ENCODE results near the gene MX1. TPM values are rescaled to one million over a fixed set of nuclear protein-coding genes. Genes with fewer than 3 reads are reported as not detected.

The MX1 gene
- total RNA-seq, 2 donors from 2014 or later = 7.3 to 17.7 TPM

DNA sequence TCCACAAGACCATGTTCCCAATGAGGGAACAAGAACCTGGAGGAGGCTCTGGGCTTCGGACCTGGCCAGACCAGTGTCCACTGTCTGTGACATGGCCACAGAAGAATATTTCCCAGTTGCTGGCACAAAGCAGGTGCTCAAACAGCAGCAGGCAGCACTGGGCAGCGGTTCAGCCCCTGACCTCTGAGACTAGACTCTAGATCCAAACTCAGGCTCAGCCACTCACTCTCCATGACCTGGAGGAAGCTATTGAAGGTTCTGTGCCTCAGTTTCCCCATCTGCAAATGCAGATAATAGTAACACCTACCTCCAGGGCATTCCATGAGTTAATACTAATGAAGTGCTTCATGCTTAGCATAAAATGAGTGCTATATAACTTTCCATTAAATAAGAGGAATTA, 73.9 kb downstream of the MX1 start:
- peak overlapping the region; percentile 94 for H3K27ac ChIP-seq
- TF ChIP-seq, protein P1, sequence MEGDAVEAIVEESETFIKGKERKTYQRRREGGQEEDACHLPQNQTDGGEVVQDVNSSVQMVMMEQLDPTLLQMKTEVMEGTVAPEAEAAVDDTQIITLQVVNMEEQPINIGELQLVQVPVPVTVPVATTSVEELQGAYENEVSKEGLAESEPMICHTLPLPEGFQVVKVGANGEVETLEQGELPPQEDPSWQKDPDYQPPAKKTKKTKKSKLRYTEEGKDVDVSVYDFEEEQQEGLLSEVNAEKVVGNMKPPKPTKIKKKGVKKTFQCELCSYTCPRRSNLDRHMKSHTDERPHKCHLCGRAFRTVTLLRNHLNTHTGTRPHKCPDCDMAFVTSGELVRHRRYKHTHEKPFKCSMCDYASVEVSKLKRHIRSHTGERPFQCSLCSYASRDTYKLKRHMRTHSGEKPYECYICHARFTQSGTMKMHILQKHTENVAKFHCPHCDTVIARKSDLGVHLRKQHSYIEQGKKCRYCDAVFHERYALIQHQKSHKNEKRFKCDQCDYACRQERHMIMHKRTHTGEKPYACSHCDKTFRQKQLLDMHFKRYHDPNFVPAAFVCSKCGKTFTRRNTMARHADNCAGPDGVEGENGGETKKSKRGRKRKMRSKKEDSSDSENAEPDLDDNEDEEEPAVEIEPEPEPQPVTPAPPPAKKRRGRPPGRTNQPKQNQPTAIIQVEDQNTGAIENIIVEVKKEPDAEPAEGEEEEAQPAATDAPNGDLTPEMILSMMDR (IDR thresholded peaks at IDR 0.05) = no peak
- H3K27me3 ChIP-seq = no peaks in the 10 kb centered on the region
- H3K9me3 ChIP-seq = no peaks in the 10 kb centered on the region
- no peaks in the 10 kb centered on the region for H3K36me3 ChIP-seq
- DNase-seq = no peak
- H3K4me3 ChIP-seq = no peak overlapping the region
- intact Hi-C loops (cut with DNase I) = no loop called here
- H3K9ac ChIP-seq (ENCODE audit: low read depth in 2 of 2, low read length in 2 of 2) = peak overlapping the region; percentile 56 to 83
- peaks cover 4% of the 10 kb centered on the region for H3K4me1 ChIP-seq

DNA sequence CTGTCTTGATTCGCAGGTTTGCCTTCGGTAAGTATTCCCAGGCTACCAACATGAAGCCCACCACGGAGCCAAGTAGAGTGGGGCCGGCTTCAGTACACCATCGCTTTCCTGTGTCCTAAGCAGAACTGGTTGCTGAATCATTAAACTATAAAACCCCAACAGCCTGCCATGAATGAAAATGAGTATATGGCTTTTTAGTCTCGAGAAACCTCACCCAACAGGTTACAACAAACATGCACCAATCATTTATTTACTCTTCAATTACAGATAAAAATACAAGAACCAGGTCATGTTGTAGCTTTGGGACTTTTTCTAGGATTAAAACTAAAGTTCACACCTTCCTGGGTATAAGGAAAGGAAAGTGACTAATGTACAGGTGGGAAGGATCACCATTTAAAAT, 74.3 kb downstream of the MX1 start:
- peak overlapping the region in 1 of 2 donors; percentile 83 for H3K9ac ChIP-seq (ENCODE audit: low read depth in 2 of 2, low read length in 2 of 2)
- no peak overlapping the region for H3K4me3 ChIP-seq

DNA sequence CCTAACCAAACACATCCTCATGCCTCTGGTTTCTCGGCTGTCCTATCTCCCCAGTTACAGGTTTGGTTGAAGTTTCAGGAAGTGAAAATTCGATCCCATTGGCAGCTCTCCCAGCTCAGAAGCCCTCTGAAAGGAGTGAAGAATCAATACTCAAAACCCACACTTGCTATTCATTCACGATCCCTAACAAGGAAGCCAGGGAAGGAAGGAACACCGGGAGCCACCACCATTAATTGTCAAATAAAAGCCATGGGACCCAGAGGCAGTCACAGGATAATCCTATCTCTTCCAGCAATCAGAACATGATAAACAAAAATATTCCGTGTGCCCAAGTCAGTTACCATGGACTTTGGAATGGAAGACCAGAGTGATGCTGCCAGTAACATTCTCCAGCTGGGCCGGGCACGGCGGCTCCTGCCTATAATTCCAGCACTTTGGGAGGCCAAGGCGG, 74.9 kb downstream of the MX1 start:
- H3K9ac ChIP-seq (ENCODE audit: low read depth in 2 of 2, low read length in 2 of 2) = peak overlapping the region in 1 of 2 donors; percentile 83
- peaks cover 4% of the 10 kb centered on the region for H3K4me1 ChIP-seq
- peak overlapping the region; percentile 94 for H3K27ac ChIP-seq
- TF ChIP-seq, protein P1 (IDR thresholded peaks at IDR 0.05) = no peak
- no peaks in the 10 kb centered on the region for H3K9me3 ChIP-seq
- intact Hi-C loops (cut with DNase I) = no loop called here
- peak; percentile 79 for DNase-seq
- no peak overlapping the region for H3K4me3 ChIP-seq
- no peaks in the 10 kb centered on the region for H3K36me3 ChIP-seq
- H3K27me3 ChIP-seq = no peaks in the 10 kb centered on the region

More for the DNA sequence above, 74.3 kb downstream of the MX1 start:
- DNase-seq = no peak
- H3K9me3 ChIP-seq = no peaks in the 10 kb centered on the region
- no peaks in the 10 kb centered on the region for H3K36me3 ChIP-seq
- H3K27ac ChIP-seq = peak overlapping the region; percentile 94
- peaks cover 4% of the 10 kb centered on the region for H3K4me1 ChIP-seq
- intact Hi-C loops (cut with DNase I) = no loop called here
- no peaks in the 10 kb centered on the region for H3K27me3 ChIP-seq
- TF ChIP-seq, protein P1 (IDR thresholded peaks at IDR 0.05) = no peak

DNA sequence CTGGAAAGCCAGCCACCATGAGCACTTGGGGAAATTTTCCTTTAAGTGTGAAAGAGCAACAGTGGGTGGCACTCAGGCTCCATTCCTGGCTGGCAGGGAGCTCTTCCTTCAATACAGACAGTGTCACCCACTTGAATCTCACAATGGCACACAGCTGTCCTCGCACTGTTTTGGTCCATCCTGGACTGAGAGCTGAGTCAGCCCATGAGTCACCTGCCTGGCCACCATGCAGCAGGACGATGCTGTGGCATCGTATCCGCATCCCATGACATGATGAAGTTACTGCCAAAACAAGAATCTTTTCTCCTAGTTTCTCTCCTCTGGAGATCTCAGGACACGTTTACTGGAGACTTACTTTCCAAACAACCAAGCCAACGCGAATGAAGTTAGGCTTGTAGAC, 75.9 kb downstream of the MX1 start:
- H3K9me3 ChIP-seq = no peaks in the 10 kb centered on the region
- H3K9ac ChIP-seq (ENCODE audit: low read depth in 2 of 2, low read length in 2 of 2) = peak overlapping the region in 1 of 2 donors; percentile 73
- no peaks in the 10 kb centered on the region for H3K27me3 ChIP-seq
- no peaks in the 10 kb centered on the region for H3K36me3 ChIP-seq
- intact Hi-C loops (cut with DNase I) = no loop called here
- peaks cover 4% of the 10 kb centered on the region for H3K4me1 ChIP-seq
- H3K4me3 ChIP-seq = no peak overlapping the region
- no peak for DNase-seq
- TF ChIP-seq, protein P1 (IDR thresholded peaks at IDR 0.05) = no peak
- H3K27ac ChIP-seq = peak overlapping the region; percentile 94

DNA sequence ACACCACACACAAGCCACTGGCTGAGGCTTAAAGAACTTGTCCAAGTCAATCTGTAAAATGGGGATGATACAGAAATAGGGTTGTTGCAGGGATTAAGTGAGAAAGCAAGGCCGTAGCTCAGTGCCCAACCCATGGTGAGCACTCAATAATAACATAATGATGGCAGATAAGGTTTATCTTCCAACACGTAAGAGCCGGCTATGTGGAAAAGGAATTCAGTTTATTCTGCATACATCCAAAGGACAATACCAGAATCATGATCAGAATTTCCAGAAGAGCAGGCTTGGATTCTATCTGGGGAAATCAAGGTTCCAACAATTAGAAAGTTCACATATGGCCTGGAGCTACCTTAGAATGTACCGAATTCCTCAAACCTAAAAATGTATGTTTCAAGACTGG, 77.3 kb downstream of the MX1 start:
- Histone ChIP-seq H3K9me3 (no peaks in the 10 kb centered on the region), H3K36me3 (no peaks in the 10 kb centered on the region), H3K9ac (ENCODE audit: low read depth in 2 of 2, low read length in 2 of 2) (peak overlapping the region in 1 of 2 donors; percentile 83), H3K4me3 (peak overlapping the region; percentile 68), H3K27ac (peak overlapping the region; percentile 94), H3K27me3 (peaks cover 8% of the 10 kb centered on the region), H3K4me1 (peaks cover 3% of the 10 kb centered on the region)
- DNase-seq = no peak
- TF ChIP-seq, protein P1 (IDR thresholded peaks at IDR 0.05) = no peak
- intact Hi-C loops (cut with DNase I) = no loop called here
